HUDEP-2 (cell line): Measurements from ENCODE around the gene LEMD2.

Source experiments
- DNase-seq, 76 experiments: peaks; one replicate each; lab custom pipeline; 2025; ENCODE audit not compliant: unreplicated experiment in 76 of 76; lab: John Stamatoyannopoulos, UW

Gene LEMD2

DNA sequence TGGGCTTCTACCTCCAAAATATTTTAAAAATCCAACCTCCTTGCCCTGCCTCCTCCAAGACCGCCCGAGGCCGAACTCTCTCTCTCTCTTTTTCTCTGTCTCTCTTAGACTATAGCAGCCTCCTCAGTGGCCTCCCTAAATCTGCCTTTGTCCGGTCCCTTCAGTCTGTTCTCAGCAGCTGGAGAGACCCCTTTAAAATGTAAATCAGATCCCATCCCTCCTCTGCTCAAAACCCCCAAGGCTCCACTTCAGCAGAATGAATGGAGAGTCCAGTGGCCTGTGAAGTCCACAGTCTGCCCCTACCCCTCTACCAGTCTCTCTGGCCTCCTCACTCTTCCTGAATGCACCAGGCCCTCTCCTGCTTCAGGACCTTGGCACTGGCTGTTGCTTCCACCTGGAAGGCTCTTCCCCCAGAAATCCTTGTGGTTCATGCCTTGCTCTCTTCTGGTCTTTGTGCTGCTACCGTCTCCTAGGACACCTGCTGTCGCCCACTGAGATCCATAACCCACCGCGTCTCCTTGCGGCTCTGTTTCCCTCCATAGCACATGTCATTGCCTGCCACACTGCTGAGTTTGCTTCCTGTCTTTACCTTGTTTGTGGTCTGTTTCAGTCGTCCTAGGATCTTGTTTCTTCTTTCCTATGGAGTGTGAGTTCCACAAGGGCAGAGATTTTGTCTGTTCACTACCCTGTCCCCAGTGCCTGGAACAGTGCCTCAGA, 8.9 kb upstream of the LEMD2 start:
- no peak for DNase-seq

DNA sequence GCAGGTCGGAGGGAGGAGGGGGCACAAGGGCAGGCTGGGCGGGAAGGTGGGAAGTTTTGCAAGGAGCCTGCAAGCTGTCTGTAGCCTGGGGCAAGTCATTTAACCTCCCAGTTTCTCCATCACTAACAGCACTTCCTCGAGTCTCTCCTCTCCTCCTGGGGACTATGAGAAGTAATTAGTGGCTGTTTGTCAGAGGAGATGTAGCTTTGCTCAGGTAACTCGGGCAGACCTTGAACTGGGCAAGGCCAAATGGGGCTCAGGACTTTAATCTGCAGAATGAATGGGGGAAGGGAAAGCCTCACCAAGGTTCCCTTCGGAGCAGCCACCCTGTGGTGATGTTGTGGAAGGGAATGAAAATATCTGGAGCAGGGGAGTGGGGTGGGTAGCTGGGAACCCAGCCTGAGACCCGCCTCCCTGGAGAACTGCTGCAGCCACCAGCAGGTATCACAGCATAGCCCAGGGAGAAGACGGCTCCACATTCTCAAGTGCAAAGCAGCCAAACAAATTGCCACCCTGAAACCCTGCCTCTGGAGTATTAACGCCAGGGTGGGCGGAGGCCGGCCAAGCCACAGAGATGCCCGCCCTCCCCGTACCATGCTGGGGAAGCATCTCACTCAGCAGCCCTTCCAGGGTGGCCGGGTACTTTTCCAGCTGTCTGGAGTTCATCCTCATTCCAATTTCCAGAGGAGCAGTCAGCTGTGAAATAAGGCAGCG, 6.1 kb upstream of the LEMD2 start:
- peak in 1 of 76 experiments; percentile 5 for DNase-seq

DNA sequence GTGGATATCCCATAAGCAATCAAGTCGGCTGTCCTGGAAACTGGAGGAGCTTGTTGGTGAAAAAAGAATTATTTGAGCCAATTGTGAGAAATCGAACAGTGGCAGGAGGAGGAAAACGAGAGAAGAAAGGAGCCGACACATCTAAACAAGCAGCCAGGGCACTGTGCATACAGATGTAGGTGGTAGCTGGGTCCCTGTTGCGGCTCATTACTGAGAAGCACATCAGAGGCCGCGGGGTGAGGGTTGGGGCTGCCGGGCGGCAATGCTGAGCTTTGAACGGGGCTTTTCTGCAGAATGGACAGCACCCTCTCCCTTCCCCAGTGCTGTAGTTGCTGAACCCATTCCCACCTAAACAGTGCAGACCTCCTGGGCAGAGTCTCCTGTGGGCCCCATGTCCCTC, 4.1 kb upstream of the LEMD2 start:
- no peak for DNase-seq

DNA sequence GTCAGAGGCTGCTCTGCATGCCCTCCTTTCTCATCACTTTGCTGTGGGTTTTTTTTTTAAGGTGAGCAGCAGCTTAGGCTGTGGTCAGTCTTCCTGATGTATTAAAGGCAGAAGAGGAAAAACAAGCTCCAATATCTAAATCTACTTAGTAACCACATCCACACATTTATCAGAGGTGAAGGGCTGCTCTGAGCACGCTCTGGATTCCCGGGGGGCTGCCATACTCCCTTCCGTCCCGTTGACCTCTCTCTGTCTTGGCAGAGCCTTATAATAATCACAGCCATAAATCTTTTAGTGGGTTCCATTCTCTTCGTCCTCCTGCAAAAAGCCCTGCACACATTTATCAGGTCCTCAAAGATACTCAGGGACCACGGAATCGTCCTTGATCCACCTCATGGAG, 2.7 kb upstream of the LEMD2 start:
- DNase-seq: no peak

DNA sequence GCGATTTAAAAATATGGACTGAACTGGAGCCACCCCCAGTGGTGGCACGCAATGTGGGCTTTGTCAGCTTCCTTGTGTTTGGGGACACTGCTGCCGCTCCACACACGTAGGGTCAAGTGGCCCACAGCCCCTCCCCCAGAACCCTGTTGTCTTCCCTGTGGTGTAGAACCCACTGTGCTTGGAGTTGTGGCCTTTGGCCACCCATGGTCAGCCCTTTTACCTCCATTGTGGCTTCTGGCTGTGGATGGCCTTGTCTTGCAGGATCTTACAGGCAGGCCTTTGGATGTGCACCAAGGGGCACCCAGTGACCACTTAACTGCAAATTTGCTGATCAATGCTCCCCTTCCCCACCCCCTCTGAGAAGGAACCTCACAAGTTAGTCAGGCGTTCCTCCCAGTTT, 2.0 kb upstream of the LEMD2 start:
- DNase-seq: no peak

DNA sequence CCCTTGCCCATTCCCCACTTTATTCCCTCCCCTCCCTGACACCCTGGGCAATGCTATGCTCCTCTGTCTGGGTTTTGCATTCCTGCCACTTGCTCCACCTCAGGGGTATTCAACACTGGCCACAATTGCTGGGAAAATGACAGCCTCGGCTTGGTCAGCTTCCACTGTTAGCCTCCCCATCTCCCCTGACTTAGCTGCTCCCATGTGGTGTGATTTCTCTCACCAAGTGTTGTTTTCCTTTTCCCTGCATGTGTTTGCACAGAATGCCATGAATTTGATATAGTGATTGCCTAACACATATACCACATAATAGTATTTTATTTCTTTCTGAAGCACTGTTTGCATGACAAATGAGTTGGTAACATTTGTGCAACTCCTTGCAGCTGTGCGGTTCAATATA, 1.4 kb upstream of the LEMD2 start:
- DNase-seq: no peak

DNA sequence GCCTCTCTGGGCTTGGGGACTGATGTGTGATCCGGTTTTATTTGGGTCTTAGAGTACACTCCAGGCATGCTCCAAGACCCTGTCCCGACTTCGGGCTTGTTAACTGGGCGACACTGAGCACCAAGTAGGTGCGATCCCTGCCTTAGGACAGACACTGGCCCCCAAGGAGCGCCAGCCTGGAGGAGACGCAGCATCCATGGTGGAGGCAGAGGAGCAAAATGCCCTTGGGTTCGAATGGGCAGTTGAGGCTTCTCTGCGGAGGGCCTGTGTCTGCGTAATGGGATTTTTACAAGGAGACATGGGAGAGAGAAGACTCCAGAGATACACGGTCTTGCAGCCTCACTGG, 593 bp upstream of the LEMD2 start:
- DNase-seq: no peak

DNA sequence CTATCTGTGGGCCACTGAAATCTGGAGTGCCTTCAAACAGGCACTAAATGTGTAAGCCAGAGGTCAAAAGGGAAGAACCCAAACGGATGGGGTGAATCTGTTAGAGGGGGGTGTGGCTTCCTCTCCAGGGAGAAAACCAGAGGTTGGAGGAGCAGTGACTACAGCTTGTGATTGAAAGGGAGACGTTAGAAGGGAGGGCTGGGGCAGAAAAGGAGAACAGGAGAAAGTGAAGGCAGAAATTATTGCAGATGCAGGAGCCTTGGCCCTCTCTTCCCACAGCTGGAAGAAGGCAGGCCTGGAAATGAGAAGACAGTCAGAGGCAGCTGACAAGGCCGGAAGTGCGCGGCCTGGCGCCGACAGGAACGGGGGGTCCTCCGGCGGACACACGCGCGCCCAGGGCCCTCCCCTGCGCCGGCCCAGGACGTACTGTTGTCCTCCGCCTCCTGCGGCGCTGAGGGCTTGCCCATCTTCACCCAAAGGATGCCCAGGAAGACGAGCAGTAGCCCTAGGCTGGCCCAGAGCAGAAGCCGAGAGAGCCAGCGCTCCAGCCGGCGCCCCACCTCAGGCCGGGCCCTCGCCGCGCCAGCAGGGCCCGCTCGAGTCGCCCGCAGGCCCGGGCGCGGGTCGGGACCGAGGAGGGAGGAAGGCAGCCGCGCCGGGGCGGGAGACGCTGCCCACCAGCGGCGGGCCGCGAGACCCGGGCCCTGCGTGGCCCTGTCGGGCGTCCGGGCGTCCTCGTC, 806 bp downstream of the LEMD2 start:
- DNase-seq: peak in 52 of 76 experiments; percentile 8 to 73 (median 42)

DNA sequence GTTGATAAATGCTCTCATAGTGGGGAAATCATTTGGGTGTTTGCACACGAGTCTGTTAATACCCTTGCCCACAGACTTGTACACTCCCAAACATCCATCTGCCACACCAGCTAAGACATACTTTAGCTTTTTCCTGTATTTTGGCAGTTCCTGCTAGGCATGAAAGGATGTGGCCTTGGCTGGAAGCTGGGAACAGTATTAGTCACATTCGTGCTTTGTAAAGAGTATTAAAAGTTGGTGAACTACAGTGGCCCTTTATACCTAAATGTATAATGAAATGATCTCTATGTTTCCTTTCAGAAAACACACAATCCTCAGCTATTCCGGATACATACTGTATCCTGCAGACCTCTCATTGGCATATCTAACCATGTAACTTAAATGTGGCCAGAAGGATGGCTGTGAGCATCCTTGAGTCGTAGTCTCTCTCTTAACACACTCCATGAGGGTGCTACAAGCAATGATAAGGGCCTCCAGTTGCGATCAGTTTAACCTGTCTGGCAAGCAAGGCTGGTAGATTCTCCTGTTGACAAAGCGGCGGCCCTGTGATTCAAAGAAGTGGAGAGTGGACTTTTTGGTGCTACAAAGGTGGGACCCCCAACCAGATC, 1.5 kb downstream of the LEMD2 start:
- DNase-seq: peak in 2 of 76 experiments; percentile 26 to 37

DNA sequence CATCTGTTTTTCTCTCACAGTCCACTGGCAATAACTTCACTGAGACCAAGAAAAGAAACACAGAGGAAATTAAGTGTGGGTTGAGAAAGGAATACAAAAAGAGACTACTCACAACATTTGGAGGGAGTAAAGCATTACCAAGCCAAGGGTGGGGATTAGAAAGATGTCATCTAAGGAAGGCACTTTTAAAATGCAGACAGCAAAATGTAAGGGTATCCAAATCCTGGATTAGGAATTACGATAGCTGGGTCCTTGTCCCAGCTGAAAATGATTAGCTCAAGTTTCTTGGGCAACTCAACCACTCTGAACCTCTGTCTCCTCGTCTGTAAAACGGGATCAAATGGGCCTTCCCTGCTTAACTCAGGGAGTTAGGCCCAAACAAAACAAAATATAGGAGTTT, 2.2 kb downstream of the LEMD2 start:
- DNase-seq: no peak

DNA sequence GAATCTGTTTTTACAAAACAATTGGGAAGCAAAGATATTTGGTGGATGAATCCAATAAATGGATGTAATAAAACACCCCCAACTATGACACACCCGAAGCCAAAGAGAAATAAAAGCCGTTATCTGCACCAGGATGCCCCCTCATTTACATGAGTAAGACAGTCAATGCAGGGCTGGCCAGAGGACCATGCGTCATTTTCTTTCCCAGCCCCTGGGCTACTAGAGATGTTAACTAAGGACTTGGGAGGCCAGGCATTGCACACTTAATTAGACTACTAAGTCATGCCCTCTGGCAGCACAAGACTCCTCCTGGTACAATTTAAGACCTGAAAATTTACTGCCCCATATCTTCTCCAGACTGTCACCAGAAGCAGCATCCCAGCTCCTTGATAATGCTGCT, 3.2 kb downstream of the LEMD2 start:
- DNase-seq: no peak

DNA sequence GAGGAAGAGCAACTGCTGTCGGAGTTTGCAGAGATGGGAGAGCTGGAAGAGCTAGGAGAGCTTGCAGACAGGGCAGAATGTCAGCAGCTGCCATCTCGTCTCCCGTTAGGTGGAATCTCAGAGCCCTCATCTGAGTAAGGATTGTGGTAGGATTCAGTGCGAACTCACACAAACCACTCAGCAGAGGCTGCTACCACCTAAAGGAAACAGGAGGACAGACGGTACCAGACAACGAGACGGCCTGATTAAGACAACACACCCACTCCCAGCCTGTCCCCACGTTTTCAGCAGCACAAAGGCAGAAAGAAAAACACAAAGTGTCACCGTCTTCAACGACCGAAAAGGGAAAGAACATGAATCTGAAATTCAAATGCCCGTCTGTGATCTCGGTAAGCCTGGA, 4.1 kb downstream of the LEMD2 start:
- no peak for DNase-seq

DNA sequence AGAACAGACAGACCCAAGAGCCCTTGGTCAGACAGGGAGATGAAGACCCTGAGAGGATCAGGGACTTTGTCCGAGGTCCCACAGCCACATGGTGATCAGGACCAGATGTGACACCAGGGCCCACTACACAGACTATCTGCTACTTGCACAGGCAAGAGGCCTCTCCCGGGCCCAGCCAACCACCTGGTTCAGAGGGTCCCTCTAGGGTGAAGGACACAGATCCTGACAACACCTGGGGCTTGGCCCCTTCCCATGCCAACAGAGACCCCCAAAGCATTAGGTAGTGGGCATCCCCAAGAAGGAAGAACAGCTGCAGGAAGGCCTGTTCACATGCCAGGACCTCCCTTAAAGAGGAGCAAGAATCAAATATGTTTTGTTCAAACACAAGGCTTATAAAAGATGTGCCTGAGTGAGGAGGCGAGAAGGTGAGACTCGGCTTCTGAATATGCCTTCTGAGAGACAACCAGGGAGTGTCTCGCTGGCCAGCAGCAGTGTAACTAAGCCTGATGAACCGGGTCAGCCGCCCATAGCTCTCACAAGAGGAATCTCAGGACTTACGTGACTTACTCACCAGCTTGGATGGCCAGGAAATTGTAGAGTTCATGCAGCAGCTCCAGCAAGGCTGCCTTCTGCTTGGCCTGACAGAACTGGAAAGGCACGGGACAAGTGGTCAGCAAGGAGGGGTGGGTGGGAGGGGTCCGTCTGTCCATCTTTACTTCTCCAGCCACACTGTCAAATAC, 5.0 kb downstream of the LEMD2 start:
- DNase-seq: no peak

DNA sequence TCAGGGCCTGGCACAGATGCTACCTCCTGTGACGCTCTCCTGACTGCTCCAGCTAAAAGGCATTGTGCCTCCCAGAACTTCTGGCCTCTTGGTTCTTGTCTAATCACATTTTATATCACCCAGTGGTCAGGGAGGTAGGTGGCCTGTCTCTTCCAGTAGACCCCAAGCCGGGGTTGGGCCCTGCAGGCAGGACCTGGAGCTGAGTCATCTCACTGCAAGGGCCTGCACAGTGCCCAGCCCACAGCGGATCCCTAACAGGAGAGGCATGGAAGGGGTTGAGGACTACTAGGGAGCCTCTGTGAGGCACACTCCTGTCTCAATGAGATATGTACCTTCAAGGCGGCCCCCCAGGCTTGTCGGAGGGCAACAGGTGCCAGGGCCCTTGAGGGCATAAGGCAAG, 6.4 kb downstream of the LEMD2 start:
- DNase-seq: no peak

DNA sequence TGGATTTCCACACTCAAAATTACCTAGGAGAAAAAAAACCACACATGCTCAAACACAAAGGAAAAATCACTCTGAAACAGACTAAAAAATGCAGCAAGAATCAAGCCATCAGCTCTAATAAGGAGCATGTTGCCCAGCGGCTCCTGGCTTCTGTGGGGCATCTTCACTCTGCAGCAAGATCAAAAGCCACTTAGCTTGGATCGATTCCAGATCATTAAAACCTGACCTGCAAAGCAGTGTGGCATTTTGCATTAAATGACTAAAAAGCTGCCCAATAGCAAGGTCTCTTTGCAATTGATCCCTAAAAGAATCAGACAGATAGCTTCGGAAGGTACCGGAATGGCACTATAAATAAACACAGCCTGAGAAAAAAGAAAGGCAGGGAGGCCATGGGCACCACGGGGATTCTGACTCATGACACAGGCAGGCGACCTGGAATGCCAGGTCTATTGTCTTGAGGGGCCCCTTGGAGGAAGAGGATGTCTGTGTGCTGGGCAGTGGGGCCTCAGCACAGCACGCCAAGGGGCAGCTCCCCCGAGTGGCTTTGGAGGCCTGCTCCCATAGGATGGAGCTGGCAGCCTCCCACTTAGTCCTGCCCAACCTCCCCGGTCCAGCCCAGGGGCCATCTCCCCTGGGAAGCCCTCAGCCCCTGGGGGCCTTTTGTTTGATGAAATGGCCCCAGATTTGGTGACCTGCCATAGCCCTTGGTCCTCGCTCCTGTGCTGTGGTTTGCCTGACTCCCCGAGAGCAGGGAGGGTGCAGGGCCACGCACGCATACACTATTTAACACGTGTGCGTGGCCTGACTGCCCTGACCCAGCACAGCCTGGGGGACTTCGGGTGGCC, 7.6 kb downstream of the LEMD2 start:
- DNase-seq: no peak

DNA sequence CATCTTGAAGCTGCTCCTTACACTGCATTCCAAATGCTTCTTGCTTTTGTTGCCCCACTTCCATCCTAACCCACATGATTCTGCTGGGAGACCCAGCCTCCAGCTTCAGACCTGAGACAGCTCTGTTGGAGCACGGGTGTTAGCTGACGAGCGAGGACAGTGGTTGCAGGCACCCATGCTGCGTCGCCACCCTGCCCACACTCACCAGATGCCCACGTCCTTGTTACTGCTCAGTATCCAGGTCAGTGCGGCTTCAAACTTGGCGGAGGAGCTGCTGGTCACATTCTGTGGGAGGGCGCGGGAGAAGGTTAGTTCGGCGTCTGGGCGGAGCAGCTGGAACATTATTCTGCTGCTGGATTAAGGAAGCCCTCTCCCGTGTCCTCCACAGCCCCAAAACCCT, 9.0 kb downstream of the LEMD2 start:
- DNase-seq: no peak

DNA sequence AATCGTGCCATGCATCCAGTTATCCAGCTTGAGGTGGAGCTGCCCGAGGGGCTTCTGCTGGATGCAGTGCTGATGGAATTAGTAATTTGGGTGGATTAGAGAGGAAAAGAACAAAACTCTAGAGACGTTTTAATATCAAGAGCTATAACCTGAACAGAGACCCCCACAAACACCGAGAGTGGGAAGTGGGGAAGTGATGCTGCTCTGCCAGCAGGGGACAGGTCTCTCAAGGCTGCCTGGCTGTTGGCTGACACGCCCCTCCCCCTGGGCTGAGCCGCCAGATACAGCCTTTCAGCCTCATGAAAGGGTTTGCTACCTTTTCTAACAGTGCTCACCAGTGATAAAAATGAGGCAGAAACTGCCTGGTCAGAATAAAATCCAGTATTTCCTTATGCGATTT, 9.6 kb downstream of the LEMD2 start:
- DNase-seq: no peak

DNA sequence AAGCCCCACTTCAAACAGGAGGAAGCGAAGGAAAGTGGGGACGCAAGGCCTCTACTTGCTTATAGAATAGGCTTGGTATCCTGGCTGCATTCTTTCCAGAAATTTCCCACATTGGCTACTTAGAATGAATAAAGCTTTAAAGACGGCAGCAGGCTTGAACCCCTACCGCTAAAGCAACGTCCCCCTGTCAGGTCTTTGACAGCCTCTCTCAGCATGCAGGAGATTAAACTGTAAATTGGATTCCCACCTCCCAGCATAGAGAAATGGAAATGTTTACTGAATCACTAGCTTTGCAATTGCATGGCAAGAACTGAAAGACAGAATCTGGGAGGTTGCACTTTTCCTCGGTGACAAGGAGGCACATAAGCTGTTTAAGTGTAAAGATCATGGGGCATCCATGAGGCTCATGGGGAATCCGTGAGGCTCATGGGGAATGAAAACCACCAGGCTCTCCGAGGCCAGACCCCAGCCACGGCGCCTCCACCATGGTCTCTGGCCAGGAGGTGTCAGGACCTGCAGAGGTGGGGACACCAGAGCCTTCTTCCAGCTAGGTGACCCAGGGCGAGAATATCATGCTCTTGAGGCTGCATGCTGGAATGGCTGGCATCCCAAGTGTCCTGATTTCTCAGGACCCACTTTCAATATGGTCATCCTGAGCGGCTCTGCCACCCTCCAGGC, 10.3 kb downstream of the LEMD2 start:
- no peak for DNase-seq
